Ishikawa (cell line): ENCODE data around the gene AACS.

Source experiments
- CEBPB ChIP-seq: IDR thresholded peaks from 2 replicates; pipeline ENCODE4 v1.6.1; 2012
- EGR1 ChIP-seq: IDR thresholded peaks from 2 replicates; pipeline ENCODE4 v1.6.1; 2012
- EP300 ChIP-seq: IDR thresholded peaks from 2 replicates; pipeline ENCODE4 v1.6.1; 2012; ENCODE audit warnings: borderline replicate concordance
- MAX ChIP-seq: IDR thresholded peaks from 2 replicates; pipeline ENCODE4 v1.6.1; 2012
- NFIC ChIP-seq: IDR thresholded peaks from 2 replicates; pipeline ENCODE4 v1.6.1; 2012
- RAD21 ChIP-seq: IDR thresholded peaks from 2 replicates; pipeline ENCODE4 v1.6.1; 2012; ENCODE audit warnings: low read depth
- REST ChIP-seq: IDR thresholded peaks from 2 replicates; pipeline ENCODE4 v1.6.1; 2012; ENCODE audit warnings: low read depth, mild to moderate bottlenecking
- TAF1 ChIP-seq: IDR thresholded peaks from 2 replicates; pipeline ENCODE4 v1.6.1; 2012; ENCODE audit warnings: low read depth, mild to moderate bottlenecking
- TCF12 ChIP-seq: IDR thresholded peaks from 2 replicates; pipeline ENCODE4 v1.6.1; 2012; ENCODE audit warnings: low read depth
- TEAD4 ChIP-seq: IDR thresholded peaks from 2 replicates; pipeline ENCODE4 v1.6.1; 2012
- YY1 ChIP-seq: IDR thresholded peaks from 2 replicates; pipeline ENCODE4 v1.6.1; 2012; ENCODE audit warnings: low read depth

- TF ChIP-seq NFIC, result no peak
- no peak for TF ChIP-seq EGR1
- TF ChIP-seq TCF12, result no peak
- TF ChIP-seq TAF1, result no peak; the same call in 1 of the 2 replicates
- no peak for TF ChIP-seq REST
- no peak for TF ChIP-seq EP300
- no peak for TF ChIP-seq MAX
- no peak for TF ChIP-seq YY1
- TF ChIP-seq RAD21, result no peak
- TF ChIP-seq TEAD4, result no peak
- TF ChIP-seq CEBPB, result no peak
These were observed 810 bp downstream of the AACS start for GRCh38 chr12:125065919-125066570.
